HG03378 (cell line): ENCODE measurements around the gene WWC2.

ENCODE experiments used
- ATAC-seq: cut with Tn5 transposase; IDR thresholded peaks from one replicate; pipeline ENCODE4 v1.9.1; 2021; ENCODE audit warnings: mild to moderate bottlenecking, moderate library complexity; ENCODE audit not compliant: unreplicated experiment

The WWC2 gene

DNA sequence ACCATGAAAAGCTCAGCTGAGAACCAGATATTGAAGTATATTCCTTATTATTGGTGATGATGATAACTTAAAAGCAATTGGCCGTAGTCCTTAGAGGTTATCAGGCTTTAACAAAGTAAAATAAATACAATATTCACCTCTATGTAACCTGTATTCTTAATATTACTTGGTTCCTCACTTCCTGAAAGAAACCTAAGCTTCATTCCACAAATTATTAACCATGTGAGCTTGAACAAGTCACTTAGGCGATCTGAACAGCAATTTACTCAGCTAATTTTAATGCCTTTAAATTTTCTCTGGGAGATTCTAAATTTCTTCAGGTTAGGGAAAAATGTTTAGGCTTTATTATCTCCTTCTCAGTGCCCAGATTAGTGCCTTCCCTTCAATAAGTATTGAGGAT is 151.8 kb downstream of the WWC2 start:
- no peak for ATAC-seq

- ATAC-seq, result no peak
These were observed 153.9 kb downstream of the WWC2 start for GRCh38 chr4:183252959-183253358.

- no peak for ATAC-seq
These were observed 154.4 kb downstream of the WWC2 start for GRCh38 chr4:183253451-183253850.

GRCh38 chr4:183254162-183254561 is 155.1 kb downstream of the WWC2 start:
- ATAC-seq, result no peak

- ATAC-seq, result no peak
These were observed 156.4 kb downstream of the WWC2 start for GRCh38 chr4:183255487-183255886.

- no peak for ATAC-seq
These were observed 157.3 kb downstream of the WWC2 start for GRCh38 chr4:183256343-183256742.

GRCh38 chr4:183256756-183257385 is 157.8 kb downstream of the WWC2 start:
- peak; percentile 57 for ATAC-seq

DNA sequence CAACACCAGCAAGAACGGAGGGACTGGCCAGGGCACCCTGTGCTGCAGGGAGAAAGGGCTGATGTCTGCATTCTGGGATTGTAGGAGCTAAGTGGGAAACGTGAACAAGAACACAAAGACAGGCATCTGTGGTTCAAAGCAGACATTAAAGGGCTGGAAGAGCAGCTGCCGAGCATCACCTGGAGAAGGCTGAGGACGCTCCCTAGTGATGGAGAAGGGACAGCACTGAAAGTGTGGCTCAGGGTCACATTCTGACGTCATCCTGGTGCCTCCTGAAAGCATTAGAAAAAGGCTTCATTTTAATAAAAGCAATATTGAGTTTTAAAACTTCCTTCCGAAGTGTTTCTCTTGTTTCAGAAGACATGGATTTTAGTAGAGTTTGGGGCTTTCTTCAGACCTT is 158.8 kb downstream of the WWC2 start:
- ATAC-seq, result no peak

DNA sequence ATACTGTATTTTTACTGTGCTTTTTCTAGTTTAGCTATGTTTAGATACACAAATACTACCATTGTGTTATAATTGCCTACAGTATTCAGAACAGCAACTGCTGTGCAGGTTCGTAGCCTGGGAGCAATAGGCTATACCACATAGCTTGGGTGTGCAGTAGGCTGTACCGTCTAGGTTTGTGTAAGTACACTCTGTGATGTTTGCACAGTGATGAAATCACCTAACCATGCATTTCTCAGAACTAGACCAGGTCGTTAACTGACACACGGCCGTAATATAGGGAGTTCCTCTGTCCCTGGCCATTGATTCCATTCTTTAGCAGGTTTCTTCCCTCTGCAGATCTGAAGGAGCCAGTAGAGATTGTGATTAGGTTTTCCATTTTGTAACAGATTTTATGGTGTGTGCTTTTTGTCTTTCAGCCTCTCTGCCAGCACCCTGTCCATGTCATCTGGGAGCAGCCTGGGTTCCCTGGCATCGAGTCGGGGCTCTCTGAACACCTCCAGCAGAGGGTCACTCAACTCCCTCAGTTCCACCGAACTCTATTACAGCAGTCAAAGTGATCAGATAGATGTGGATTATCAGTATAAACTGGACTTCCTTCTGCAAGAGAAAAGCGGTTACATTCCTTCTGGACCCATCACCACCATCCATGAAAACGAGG is 161.6 kb downstream of the WWC2 start:
- ATAC-seq, result no peak

DNA sequence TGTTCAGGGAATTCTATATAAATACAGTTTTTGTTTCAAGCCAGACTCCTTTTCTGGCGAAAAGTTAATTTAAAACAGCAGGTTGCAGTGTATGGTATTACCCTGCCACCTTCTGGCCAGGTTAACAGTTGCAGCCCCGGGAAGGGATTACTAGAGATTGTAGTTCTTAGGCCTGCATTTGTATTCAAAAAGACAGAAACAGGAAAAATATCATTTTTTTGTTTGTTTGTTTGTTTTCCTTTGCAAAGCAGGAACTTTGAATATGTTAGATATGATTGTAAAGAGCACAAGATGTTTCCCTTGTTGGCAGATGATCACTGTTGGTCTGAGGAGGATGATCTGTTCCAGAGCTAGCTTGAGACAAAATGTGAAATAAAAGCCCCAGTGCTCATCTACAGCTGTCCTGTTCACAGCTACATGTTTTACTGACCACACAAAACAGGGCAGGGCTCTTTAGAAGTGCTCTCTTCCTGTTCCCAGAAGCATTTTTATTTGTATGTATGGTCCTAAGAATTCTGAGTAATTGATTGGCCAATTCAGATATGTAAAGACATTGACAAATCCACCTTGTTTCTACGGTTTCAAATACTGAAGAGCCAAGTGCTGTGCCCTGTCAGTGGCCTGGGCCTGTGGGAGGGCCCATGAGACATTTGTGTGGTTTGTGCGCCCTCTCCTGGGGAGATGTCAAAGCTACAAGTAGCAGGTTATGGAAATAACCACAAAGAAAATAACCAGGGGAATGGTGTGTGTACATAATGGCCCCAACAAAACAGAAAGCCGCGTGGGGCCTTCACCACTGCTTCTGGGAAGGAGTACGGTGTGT is 163.1 kb downstream of the WWC2 start:
- peak; percentile 92 for ATAC-seq

GRCh38 chr4:183262776-183263100 is 163.7 kb downstream of the WWC2 start:
- no peak for ATAC-seq

DNA sequence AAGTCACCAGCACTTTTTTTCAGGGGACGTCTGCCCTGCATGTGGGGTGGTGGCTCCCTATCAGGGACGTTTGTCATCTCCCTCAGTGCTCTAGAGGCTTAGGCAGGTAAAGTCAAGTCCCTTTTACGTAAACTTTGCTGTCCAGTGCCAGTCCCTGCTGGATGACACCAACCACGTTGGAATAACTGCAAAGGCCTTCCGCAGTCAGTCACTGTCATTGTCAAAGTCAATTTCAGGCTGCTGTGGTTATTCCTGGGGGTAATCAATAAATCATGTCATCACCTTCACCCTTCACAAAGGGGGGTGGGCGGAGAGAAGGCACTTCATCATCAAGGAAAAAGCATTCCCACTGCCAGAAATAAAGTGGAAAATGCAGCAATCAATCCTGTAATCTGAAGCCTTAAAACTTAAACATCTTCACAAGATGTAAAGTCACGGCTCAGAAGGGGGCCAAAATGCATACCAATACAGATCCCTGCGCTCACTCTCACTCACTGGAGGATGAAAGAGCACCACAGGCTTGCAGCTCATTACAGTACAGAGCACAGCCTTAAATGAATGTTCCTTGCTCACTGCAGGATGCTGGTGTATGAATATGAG is 164.8 kb downstream of the WWC2 start:
- ATAC-seq, result no peak

- ATAC-seq, result no peak
These were observed 165.6 kb downstream of the WWC2 start for GRCh38 chr4:183264614-183265013.

DNA sequence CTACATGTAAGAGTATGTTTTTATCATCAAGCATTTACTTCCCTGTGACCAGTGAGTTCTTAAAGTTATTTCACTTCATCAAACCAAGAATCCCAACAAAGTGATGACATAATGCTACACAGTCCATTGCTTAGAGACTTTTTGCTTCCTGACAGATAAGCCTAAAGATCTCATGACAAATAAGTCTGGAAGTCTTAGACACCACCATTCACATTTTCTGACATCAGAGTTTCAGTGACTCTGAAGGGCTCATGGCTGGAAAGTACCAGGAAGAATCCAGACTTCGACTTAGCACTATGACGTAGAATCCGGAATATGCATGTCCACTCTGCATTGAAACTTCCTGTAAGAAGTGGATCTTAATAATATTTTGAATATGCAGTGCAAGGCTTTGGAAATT is 167.3 kb downstream of the WWC2 start:
- ATAC-seq, result no peak

- ATAC-seq, result no peak
These were observed 169.5 kb downstream of the WWC2 start for GRCh38 chr4:183268556-183268955.

DNA sequence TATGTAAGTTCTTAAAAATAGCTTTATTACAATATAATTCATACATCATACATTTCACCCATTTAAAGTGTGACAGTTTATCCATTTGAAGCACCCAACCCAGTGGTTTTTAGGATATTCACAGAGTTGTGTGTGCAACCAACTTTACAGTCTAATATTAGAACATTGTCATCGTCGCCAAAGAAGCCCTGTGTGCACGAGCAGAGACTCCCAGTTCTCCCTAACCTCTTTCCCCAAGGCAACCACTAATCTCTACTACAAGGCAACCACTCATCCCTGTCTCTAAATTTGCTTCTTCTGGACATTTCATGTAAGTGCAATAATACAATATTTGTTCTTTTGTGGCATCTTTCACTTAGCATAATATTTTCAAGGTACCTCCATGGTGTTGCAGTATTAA is 173.3 kb downstream of the WWC2 start:
- ATAC-seq, result no peak

- no peak for ATAC-seq
These were observed 177.0 kb downstream of the WWC2 start for GRCh38 chr4:183276106-183276505.

GRCh38 chr4:183284258-183284785 is 185.3 kb downstream of the WWC2 start:
- no peak for ATAC-seq

DNA sequence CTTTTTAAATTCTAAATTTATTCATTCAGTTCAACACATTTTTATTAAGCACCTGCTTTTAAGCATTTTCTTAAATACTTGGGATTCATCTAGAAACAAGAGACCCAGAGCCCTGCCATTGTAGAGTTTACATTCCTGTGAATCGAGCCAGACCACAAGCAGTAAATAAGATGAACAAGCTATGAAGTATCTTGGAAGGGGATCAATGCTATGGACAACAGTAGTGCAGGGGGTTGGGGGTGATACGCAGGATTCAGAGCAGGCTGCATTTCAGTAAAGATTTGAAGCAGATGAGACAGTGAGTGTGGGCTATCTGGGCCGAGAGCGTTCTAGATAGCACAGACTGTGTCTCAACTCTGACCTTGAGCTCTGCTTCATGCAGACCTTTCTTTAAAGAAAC is 185.9 kb downstream of the WWC2 start:
- ATAC-seq, result no peak

DNA sequence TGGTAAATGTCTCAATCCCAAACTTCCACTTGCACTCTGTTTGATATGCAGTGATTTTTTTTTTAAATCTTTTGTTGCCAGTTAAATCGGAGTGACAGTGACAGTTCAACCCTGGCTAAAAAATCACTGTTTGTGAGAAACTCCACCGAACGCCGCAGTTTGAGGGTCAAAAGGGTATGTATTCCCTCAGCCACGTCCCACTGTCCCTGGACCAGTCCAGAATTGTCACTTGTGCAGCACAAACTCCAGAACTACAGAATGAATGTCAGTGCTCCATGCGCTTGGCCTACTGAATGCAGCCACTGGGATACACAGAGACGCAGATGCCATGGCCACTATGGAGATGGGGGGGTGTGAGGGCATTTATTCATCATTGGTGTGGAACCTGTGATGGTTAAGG is 186.8 kb downstream of the WWC2 start:
- ATAC-seq, result no peak

DNA sequence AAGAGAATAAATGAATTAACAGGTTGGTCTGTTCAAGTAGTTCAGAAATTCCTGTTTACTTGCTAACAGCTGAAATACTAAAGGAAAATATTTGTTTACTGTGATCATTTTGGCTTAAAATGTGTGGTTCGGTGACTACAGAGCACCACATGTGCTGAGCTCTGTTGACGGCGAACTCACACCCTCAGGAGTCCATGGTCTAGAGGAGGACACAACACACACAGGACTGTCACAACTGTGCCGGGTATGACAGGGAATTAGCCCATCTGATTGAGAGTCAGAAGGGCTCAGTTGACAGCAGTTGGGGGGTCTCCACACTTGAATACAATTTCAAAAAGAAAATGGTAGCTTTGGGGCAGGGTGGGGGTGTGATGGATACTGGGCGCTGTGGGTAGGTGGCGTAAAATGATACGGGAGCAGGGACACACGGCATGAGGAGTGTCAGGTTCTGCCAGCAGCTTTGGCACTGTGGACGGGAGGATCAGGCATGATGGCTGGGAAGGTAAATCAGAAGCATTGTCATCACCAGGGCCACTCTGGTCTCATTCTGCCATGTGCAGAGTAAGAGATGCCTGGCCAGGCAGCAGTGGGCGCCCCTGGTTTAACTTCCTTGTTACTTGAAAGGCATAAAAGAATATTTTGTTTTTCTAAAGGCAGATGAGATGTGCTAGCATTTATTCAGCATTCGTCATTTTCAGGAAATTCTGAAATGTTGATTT is 187.7 kb downstream of the WWC2 start:
- ATAC-seq, result peak; percentile 23
